NCI-H146 treated with DMSO at 0.1 percent for 48 hours (cell line): ENCODE results near the gene HOGA1.
A peak's percentile ranks its signal among the peaks of the same experiment; 100 is the strongest.

Experiments
- DNase-seq: peaks from one replicate; lab custom pipeline; 2025; ENCODE audit not compliant: unreplicated experiment; lab: John Stamatoyannopoulos, UW

The HOGA1 gene

DNA sequence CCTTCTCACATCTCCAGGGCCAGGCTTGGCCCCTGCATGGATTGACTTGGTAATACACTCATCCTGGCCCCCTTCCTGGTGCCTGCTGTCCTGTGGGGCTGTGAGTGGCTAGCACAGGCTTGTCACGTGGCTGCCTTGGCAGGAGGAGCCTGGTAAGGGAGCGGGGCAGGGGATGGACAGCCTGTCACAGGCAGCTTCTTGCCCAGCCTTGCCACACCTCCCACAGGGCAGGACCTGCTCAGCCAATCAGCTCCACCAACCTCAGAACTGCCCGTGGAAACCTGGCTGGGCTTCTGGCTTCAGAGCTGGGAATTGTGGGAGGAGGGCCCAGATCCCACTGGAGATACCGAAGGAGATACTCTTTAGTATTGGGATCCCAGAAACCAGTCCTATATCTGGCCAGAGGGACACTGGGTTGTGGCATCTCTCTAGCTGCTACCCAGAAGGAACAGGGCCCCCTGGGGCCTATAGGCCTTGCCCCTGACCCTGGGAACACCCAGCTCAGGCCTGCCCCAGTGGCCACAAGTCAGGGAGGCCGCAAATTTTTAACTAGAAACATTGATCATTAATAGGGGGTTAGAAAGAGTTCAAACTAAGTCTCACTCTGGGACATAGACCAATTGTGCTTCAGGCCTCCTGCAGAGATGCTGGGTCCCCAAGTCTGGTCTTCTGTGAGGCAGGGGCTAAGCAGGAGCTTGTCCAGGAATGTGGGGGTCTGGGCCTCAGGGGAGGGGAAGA lies at the start of gene HOGA1:
Gene HOGA1, plus strand, starts transcription at position 330 of the 738 bp plus-strand sequence. Its CDS starts 315 bp downstream, at position 645.
- DNase-seq, result peak; percentile 3

DNA sequence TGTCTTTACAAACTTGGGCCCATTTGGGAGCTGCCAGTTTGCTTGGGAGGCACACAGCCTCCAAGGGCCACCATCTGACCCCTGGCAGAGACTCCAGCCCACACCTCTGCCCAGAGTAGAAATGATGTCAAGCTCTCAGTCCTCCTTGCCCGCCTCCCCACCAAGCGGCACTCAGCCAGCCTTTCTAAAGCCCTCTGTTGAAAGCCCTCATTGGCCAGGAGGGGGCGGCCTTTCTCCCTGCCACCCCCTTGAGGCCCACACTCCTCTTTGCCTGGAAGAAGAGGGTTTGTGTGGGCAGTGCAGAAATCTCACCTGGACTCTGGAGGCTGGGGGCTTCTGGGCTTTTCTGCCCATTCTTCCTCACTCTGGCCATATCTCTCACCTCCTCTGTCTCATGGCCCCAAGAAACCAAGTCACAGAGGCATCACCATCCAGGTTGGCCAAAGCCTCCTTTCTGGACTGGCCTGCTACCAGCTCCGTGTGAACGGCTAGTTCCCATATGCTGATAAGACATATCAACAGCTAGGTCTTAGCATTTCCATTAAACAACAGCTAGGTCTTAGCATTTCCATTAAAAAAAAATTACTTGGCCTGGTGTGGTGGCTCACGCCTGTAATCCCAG lies 49.3 kb upstream of the HOGA1 start:
- no peak for DNase-seq

DNA sequence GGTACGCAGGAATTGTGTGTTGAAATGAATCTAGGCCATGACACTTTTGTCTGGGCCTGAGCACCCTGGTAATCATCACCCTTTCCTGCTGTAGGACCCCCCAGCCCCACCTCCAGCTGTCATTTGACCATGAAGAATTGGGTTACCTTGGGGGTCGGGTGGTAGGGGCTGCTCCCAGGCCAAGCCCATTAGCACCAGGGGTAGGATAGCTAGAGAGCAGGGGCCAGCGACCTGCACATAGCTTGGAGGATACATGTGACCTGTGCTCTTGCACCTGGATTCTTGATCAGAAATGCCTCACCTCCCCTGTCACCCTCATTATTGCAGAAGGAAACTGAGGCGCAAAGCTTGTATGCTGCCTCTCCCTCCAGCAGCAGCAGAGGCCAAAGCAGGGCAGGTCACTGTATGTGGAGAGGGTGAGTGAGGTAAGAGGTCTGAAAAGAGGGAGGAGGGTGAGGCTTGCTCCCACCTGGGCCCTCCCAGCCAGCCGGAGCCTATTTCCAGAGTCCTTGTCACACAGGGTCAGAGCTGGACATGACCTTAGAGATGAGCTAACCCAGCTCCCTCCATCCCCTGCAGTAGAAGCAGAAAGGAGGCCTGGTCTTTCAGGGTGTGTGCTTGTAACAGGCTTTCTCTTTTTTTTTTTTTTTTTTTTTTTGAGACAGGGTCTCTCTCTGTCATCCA lies 46.9 kb upstream of the HOGA1 start:
- no peak for DNase-seq

DNA sequence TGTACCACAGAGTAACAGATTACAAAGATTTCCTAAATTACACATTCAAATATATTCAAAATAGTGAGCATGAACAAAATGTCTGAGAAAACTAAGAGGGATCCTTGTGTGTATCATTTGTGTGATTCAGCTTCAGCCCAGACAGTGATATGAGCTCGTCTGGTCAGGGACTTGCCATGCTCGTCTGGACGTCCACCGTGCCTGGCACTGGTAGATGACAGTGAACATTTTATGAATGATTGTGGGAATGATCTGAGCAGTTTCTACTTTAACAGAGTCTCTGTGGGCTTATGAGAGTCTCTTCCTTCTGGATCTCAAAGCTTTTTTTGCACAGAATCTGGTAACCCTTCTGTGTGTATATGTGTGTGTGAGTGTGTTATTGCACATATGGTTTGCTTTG lies 45.8 kb upstream of the HOGA1 start:
- DNase-seq, result no peak

DNA sequence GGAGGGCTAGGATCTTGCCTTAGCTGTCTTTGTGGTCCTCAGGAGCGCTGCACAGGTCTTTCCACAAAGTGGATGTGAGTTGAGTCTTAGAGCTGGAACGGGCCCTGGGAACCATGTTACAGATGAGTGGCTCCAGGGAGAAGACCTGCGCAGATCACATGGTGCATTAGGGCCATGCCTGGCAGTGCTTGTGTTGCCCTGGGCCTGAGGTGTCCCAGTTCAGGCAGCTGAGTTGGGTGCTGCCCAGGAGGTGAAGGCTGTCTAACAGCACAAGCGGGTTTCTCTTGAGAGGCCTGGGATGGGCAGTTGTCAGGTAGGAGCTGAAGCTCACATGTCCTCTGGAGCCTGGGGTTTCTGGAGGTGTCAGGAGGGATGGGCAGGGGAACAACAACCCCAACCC lies 45.4 kb upstream of the HOGA1 start:
- no peak for DNase-seq

DNA sequence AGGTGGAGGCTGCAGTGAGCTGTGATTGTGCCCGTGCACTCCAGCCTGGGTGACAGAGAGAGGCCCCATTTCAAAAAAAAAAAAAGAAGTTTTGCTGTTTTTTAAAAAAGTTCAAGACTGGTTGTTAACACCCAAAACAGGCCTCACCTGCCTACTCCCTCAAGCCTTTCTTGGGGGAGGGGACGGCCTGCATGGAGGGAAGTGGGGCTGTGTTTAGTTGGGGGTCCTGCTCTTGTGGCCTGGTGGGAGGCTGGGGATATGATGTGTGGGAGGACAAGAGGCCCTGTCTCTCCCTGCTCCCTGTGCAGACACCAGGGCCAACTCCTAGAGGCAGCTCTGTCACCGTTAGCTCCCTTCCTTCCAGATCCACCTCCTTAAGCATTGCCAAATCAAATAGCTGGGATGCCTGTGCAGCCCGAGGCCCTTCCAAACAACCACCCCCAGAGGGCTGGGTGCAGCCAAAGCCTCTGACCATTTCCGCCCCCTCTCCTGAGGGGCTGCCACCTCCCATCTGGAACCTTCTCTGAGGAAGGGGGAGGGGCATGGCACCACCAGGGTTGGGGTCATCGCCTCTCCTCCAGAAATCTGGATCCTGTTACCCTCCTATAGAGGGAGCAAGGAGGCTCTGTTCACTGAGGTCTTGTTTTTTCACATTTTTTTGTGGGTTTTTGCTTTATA lies 44.5 kb upstream of the HOGA1 start:
- DNase-seq, result no peak

DNA sequence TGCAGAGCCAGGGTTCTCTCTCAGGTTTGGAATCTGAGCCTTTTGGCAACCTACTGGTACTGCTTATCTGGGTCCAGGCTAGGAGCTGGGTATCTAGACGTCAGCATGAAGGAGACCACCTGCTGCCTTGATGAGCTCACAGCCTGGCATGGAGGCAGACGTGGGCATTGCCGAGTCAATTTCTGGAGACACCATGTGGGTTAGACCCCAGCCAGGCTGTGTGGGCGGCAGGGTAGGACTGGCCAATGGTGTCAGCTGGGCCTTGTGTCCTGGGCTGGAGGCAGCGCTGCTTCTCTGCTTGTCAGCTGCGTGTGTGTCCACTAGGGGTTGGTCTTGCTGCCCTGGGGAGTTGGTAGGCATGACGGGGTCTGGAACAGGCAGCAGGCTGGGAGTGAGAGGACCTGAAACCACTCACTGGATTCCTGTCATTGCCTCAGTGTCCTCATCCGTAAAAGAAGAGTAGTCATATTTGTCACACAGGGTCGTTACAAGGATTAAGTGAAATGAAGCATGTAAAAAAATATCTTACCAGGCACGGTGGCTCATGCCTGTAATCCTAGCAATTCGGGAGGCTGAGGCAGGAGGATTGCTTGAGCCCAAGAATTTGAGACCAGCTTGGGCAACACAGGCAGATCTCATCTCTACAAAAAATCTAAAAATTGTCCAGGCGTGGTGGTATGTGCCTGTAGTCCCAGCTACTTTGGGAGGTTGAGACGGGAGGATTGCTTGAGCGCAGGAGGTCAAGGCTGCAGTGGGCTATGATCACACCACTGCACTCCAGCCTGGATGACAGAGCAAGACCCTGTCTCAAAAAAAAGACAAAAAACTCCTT lies 43.3 kb upstream of the HOGA1 start:
- no peak for DNase-seq

DNA sequence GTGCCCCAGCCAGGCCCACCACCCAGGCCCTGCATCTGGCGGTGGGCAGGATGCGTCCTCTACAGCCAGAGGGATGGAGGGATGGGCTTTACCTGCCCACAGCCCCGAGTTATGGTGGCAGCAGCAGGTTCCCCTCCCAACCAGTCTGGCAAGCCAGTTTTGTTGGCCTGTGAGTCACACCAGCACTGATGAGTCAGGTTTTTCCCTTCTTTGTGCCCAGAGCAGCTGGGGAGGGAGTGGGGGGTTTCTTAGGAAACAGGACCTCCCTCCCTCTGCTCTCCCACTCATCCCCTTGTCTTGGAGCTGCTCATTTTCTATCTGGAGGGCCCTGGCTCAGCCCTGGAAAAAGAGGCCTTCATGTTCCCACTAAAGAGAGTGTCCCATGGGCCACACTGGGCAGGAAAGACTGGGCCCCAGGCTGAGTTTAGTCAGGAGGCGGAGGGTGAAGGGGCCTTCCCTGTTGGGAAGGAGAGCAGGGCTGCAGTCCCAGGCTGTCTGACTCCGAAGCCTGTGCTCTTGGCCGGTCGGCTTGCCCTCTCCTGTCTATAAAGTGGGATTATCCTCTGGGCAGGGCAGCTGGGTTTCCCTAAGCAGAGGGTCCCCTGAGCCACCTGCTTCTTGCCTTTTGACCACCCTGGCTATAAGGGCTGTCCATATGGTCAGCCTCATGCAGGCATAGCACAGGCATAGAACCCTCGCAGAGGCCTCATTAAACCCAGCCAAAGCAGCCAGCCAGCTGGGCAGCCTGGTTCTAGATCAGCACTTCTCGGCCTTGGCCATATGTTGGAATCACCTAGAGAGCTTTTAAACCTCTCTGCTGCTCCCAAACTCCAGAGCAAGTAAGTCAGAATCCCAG lies 41.8 kb upstream of the HOGA1 start:
- no peak for DNase-seq

DNA sequence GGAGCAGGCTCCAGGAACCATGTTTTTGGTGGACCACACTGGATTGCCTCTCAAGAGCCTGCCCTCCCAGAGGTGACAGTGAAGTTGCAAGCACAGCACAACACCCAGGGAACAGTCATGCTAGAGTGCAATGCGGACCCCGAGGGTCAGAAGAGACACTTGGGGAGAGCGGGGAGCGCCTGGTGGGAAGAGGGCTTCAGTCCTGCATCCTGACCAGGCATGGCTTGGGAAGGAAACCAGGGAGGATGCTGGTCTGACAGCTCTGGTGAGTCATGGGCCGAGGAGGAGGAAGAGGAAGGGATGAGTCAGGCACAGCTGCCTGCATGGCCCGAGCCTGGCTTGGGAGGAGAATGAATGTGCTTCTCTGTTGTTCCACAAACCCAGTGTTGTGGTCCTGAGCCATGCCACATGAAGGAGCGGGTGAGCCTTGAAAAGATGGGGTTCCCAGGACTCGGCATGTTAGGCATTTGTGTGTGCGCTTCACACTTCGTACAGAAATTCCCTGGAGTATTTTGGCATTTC lies 41.1 kb upstream of the HOGA1 start:
- DNase-seq, result no peak

DNA sequence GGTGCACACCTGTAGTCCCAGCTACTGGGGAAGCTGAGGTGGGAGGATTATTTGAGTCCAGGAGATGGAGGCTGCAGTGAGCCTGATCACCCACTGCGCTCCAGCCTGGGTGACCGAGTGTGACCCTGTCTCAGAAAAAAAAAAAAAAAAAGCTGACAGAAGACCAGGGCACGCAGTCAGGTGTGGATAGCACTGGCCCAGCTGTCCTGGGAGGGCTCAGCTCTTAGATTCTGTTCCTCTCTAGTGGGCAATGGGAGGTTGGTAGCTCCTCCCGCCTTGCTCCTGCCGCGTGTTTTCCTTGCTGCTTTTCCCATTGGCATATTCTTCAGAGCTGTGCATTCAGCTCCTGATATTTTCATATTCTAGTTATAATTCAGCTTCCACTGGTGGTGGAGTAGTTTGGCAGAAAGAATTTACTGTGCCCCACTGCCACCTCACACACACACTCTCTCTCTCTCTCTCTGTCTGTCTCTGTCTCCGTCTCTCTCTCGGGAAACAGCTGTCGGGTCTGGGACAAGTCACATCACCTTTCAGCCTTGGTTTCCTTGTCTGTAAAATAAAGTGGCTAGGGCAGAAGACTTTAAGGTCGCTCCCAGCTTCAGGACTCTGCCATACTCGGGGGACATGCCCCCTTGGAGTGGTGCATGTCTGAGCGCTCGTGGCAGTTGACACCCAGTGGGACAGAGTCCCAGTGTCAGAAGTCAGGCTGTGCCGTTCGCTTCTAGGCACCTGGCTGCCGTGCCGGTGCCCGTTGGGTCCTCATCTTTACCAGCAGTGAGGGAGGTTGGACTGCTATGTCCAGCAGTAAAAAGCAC lies 37.5 kb upstream of the HOGA1 start:
- DNase-seq, result no peak

DNA sequence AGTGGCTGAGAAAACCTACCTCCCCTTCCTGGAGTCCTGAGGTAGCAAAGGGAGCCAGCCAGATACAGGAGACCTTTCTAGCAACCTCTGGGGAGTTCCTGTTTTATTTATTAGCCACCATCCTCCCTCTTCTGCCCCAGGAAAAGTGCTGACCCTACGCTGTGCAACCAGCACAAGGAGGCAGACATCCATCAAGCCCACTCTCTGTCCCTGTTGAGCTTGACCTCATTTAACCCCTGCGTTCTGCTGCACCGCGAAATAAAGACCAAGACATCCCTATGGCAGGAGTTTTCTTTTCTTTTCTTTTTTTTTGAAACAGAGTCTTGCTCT lies 37.0 kb upstream of the HOGA1 start:
- DNase-seq, result no peak

DNA sequence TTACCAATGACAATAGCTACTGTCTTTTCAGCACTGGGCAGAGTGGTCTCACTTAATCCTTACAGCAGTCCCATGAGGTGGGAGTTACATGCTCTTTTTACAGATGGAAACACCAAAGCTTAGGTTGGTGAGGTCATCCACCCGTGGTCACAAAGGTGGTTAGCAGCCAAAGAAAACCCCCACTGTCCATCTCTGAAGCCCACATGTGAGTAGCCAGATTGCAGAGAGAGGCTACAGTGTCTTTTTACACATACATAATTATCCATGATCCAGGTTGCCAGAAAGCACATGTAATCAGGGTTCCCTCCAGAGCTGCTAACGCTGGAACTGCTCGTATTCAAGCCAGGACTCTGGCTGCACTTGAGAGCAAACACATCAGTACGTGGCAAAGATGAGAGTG lies 36.2 kb upstream of the HOGA1 start:
- no peak for DNase-seq

DNA sequence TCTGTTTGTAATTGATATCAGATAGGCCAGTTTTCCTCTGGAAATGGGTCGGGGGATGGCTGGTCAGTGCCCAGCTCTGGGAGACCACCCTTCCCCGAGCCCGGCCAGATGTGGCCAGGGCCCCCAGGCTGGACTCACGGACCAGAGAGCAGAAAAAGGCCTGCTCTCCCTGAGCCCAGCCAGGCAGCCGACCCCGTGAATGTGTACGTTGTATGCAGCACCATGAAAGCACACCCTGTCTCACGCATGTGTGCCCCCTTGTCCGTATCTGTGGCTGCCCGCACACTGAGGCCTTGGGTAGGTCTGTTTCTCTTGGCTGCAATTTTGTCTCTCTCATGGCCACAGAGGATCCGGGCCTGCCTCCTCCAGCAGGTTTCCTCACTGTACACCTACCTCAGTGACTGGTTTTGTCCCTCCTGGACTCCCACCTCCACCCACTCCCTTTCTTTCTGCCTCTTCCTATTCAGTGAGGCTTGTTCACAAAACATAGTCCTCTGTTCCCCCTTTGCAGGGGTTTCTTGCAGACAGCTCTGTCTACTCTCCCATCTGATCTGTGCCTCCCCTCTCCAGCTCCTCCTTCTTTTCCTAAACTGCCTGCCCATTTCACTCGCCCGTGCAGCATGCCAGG lies 35.2 kb upstream of the HOGA1 start:
- no peak for DNase-seq

DNA sequence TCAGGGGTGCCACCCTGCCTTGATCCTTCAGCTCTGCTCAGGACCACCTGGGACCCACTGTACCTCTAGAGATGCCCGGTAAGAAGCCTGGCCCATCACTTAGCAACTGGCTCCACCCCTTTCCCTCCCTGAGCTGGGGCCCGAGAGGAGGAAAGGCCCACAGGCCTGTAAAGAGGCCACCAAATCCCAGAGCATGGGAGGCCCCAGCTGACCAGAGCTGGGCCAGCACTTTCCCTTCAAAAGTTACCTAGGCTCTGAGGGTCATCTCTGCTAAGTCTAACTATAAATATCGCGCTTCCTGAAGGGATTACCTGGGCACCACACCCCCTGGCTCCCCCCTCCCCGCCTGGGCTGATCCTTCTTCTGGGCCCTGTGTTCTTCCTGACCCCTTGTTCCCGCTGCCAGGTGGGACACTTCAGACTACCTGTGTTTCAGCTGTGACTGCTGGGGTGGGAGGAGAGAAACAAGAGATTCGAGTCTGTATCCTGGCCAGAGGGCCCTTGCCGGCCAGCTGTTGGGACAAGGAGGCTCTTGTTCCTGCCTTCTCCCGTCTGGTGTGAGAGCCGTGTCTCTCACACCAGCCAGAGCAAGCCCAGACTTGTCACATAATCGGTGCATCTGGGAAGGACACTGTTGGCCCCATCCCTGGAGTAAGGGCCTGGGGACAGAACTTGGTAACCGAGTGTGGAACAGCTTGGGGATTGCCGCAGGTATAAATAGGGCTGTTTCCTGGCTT lies 34.4 kb upstream of the HOGA1 start:
- peak; percentile 49 for DNase-seq

DNA sequence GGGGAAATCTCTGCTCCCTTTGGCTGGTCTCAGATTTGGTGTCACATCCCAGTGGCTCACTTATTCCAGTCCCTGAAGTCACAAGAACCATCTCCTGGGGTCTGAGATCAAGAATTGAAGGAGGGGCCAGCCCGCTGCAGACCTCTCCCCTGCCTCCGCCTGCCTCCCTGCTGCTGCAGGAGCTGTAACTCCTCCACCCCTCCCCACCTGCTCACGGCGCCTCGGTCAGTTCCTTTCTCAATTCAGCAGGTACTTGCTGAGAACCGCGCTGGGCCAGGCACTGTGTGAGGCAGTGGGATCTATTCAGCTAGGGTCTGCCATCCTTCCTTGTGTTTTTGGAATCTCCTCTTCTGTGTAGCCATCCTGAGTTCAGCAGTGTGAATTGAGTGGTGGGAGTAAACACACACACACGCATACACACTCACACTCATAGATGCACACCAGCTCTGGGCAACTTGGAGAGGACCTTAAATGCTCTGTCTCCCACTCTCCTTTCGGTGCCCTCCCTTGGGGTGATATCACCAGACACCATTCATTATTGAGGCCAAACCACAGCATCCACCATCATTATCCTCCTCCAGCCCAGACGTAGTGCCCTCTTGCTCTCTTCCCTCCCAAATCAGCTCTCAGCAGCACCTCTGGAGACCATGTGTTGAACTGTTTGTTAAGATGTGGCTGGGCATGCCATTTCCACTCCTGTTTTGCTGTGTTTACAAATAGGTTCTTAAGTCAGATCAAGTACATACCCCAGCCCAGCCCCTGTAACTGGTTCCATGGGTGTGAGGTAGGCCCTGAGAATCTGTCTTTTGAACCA lies 33.6 kb upstream of the HOGA1 start:
- DNase-seq, result no peak

DNA sequence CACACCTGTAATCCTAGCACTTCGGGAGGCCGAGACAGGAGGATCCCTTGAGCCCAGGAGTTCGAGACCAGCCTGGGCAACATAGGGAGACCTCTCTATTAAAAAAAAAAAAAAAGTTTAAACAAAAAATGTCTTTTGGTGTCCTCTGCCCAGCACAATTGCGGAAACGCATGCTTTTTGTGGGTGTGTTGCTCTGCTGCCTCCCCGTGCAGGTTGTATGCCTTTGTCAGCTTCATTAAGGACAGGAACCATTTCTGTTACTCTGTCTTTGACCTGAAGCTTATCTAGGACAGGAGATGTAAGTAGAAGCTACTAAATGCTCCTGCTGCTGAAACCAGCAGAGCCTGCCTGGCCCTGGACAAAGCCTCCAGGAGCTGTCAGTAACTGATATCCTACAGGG lies 32.9 kb upstream of the HOGA1 start:
- DNase-seq, result no peak

DNA sequence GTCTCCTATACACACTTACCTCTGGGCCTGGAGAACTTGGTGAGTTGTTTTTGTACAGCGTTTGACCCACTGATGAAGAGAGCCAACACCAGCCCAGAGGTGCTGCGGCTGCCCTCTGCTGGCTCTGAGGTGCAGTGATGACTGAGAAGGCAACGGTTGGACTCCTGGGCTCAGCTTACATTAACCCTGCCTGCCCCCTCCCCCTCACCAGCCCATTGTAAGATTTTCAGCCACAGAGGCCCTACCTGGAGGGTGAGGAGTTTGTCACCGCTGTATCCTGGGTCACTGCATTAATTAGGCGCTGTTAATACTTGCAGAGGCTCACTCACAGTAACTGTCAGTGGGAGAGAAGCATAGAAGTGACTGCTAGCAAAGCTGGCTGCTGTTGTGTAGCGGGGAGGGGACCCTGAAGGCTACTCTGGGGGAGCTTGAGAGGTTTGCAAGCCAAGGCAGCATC lies 30.6 kb upstream of the HOGA1 start:
- DNase-seq, result peak; percentile 59
